Neutrophil (primary cell): ENCODE data around the gene LSM12.
"Not testable (repeated sequence)": the region's sequence is repeated elsewhere in the genome, so short reads cannot be mapped to it uniquely, and the experiment has no call there.

Experiments used
- H3K27ac ChIP-seq: fragments of 200-600 bp; sonication (generic); 2 replicates; pipeline ENCODE4 v1.5.1; 2016; ENCODE audit warnings: mild to moderate bottlenecking, moderate library complexity
- H3K27me3 ChIP-seq: fragments of 200-600 bp; sonication (generic); 2 replicates; pipeline ENCODE4 v1.6.0; 2016; ENCODE audit warnings: mild to moderate bottlenecking
- H3K36me3 ChIP-seq: fragments of 200-600 bp; sonication (generic); 2 replicates; pipeline ENCODE4 v1.5.1; 2017
- H3K4me1 ChIP-seq, 2 experiments: fragments of 200-600 bp in 1 of 2; sonication (generic) in 1 of 2; 1 replicate in 1 of 2; 2 replicates in 1 of 2; pipeline versions ENCODE4 v1.5.1 to v1.6.1; 2013 to 2016; ENCODE audit warnings: low read depth in 1 of 2, low read length in 1 of 2, mild to moderate bottlenecking in 1 of 2, moderate library complexity in 1 of 2; ENCODE audit not compliant: control insufficient read depth in 1 of 2, insufficient read depth in 1 of 2
- H3K4me3 ChIP-seq, 2 experiments: fragments of 200-600 bp in 1 of 2; sonication (generic) in 1 of 2; 1 replicate in 1 of 2; 2 replicates in 1 of 2; pipeline ENCODE4 v1.5.1; 2013 to 2016; ENCODE audit warnings: low read depth in 1 of 2, low read length in 1 of 2, mild to moderate bottlenecking in 1 of 2, moderate library complexity in 1 of 2
- H3K9me3 ChIP-seq: fragments of 200-600 bp; sonication (generic); 2 replicates; pipeline ENCODE4 v1.5.1; 2016
- TF ChIP-seq, protein P1 (sequence below): fragments of 200-600 bp; sonication (generic); IDR thresholded peaks from 2 replicates; pipeline ENCODE4 v1.5.1; 2016; ENCODE audit warnings: antibody characterized with exemption

LSM12 gene

DNA sequence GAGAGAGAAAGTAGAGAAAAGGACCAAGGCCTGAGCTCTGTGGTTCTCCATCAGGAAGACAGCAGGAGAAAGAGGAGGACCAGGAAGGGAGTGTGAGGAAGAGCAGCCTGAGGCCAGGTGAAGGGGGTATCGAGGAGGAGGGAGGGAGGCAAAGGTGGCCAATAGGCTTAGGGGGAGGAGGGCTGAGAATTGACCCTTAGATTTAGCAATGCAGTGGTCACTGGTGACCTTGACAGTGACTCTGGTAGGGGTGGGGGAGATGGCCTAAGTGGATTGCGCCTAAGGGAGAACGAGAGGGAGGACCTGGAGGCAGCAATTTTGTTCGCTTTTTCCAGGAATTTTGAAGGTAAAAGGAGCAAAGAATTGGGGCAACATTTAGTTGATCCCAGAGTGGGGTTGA, 67.4 kb downstream of the LSM12 start:
- Histone ChIP-seq H3K4me3 (no peak overlapping the region), H3K27me3 (no peaks in the 10 kb centered on the region), H3K4me1 (no peaks in the 10 kb centered on the region), H3K9me3 (no peaks in the 10 kb centered on the region), H3K27ac (no peak overlapping the region), H3K36me3 (no peaks in the 10 kb centered on the region)
- TF ChIP-seq, protein P1, sequence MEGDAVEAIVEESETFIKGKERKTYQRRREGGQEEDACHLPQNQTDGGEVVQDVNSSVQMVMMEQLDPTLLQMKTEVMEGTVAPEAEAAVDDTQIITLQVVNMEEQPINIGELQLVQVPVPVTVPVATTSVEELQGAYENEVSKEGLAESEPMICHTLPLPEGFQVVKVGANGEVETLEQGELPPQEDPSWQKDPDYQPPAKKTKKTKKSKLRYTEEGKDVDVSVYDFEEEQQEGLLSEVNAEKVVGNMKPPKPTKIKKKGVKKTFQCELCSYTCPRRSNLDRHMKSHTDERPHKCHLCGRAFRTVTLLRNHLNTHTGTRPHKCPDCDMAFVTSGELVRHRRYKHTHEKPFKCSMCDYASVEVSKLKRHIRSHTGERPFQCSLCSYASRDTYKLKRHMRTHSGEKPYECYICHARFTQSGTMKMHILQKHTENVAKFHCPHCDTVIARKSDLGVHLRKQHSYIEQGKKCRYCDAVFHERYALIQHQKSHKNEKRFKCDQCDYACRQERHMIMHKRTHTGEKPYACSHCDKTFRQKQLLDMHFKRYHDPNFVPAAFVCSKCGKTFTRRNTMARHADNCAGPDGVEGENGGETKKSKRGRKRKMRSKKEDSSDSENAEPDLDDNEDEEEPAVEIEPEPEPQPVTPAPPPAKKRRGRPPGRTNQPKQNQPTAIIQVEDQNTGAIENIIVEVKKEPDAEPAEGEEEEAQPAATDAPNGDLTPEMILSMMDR: no peak

DNA sequence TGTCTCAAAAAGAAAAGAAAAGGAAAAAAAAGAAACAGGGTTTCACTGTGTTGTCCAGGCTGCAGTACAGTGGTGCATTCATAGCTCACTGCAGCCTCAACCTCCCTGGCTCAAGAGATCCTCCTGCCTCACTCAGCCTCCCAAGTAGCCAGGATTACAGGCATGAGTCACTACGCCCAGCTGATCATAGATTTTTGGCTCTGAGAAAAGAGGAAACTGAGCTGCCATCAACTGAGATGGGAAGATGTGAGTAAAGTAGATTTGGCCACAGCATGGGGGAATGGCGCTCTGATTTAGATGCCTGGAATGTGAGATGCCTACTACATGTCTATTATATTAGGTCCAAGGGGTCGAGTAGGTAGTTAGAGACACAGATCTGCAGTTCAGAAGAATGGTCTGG, 67.9 kb downstream of the LSM12 start:
- TF ChIP-seq, protein P1: no peak
- Histone ChIP-seq H3K4me1 (no peaks in the 10 kb centered on the region), H3K27me3 (no peaks in the 10 kb centered on the region), H3K4me3 (no peak overlapping the region), H3K36me3 (no peaks in the 10 kb centered on the region), H3K9me3 (no peaks in the 10 kb centered on the region), H3K27ac (no peak overlapping the region)

DNA sequence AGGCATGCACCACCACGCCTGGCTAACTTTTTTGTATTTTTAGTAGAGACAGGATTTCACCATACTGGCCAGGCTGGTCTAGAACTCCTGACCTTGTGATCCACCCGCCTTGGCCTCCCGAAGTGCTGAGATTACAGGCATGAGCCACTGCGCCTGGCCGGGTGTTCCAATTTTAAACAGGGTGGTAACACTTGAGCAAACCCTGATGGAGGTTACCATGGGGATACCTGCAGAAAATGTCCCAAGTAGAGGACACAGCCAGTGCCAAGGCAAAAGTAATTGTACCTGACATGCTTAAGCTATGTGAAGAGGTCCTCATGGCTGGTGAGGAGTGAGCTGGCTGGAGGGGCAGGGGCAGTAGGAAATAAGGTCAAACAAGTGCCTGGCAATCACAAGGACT, 69.3 kb downstream of the LSM12 start:
- H3K27ac ChIP-seq, H3K27me3 ChIP-seq, H3K4me1 ChIP-seq, H3K9me3 ChIP-seq, H3K36me3 ChIP-seq, H3K4me3 ChIP-seq: not testable (repeated sequence)

GRCh38 chr17:43995150-43995471, 71.4 kb downstream of the LSM12 start:
- Histone ChIP-seq H3K9me3 (no peaks in the 10 kb centered on the region), H3K27ac (no peak overlapping the region), H3K27me3 (no peaks in the 10 kb centered on the region), H3K4me1 (no peaks in the 10 kb centered on the region), H3K4me3 (no peak overlapping the region), H3K36me3 (no peaks in the 10 kb centered on the region)
- TF ChIP-seq, protein P1: no peak

DNA sequence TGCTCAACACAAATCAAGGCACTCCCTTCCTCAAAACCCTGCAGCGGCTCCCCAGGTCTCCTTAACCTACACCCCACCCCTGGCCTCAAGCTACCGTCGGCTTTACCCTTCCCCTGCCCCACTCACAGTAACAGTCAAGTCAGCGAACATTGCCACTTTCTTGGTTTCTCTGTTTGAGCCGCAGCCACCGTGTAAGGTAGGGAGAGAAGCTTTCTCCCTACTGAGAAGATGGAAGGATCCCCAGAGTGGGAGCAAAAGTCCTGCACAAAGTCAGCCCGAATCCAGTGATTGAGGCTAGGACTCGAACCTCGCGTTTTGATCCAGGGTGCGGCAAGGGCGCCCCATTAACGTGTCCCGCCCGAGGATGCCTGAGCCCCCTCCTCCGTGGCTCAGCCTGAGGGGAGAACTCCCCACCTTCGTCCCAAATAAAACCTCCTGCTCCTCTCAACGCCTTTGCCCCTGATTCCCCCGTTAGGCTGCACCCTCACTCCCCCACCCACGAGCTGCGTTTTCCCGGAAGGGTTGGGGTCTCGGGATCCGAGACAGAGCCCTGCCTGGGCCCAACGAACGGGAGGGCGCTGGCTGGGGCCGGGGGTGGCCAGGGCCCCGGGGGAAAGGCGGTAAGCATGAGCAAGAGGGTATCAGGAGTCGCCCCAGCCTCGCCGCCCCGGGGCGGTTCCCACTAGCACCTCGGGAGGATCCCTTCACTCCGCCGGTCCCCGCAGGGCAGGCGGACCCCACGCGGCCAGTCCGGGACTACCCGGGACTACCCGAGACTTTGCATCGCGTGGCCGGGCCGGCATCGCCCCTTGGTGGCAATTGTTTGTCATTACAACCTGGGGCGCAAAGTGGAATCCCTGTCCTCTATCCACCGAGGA, 72.0 kb downstream of the LSM12 start:
- Histone ChIP-seq H3K27me3 (no peaks in the 10 kb centered on the region), H3K27ac (no peak overlapping the region), H3K9me3 (no peaks in the 10 kb centered on the region), H3K4me3 (no peak overlapping the region), H3K4me1 (no peaks in the 10 kb centered on the region), H3K36me3 (no peaks in the 10 kb centered on the region)
- TF ChIP-seq, protein P1: no peak

DNA sequence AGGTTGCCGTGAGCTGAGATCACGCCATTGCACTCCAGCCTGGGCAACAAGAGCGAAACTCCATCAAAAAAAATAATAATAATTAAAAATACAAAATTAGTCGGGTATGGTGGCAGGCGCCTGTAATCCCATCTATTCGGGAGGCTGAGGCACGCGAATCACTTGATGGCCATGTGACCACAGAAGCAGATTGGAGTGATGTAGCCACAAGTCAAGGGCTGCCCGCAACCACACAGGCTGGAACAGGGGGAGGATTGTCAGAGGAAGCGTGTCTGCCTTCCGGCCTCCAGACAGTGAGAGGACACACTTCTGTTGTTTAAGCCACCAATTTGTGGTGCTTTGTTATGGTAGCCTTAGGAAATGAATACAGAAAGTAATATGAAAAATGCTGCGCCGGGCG, 73.8 kb downstream of the LSM12 start:
- no peaks in the 10 kb centered on the region for H3K9me3 ChIP-seq
- TF ChIP-seq, protein P1: no peak
- peaks cover 8% of the 10 kb centered on the region for H3K27me3 ChIP-seq
- H3K27ac ChIP-seq: no peak overlapping the region
- no peaks in the 10 kb centered on the region for H3K4me1 ChIP-seq
- no peak overlapping the region for H3K4me3 ChIP-seq
- H3K36me3 ChIP-seq: no peaks in the 10 kb centered on the region
